Mesendoderm (in vitro differentiated cells): Measurements from ENCODE around the gene PRM3.

Experiments
- DNase-seq: peaks from one replicate; pipeline ENCODE4 v3.0.0; 2013
- H2AK5ac ChIP-seq: 2 replicates; pipeline ENCODE4 v1.6.1; 2013; ENCODE audit warnings: low read length, inconsistent platforms
- H2BK120ac ChIP-seq: 2 replicates; pipeline ENCODE4 v1.6.1; 2013; ENCODE audit warnings: low read depth, mild to moderate bottlenecking, low read length, moderate library complexity, mixed read lengths
- H2BK15ac ChIP-seq: replicated peaks from 2 replicates; pipeline ENCODE4 v1.6.1; 2013; ENCODE audit warnings: low read depth, mild to moderate bottlenecking, moderate library complexity
- H2BK5ac ChIP-seq: 2 replicates; pipeline ENCODE4 v1.6.1; 2013; ENCODE audit warnings: low read length, inconsistent platforms
- H3K18ac ChIP-seq: 2 replicates; pipeline ENCODE4 v1.6.1; 2013; ENCODE audit warnings: mild to moderate bottlenecking, low read length, mixed read lengths
- H3K23ac ChIP-seq: one replicate; pipeline ENCODE4 v1.6.1; 2013; ENCODE audit warnings: low read length
- H3K27ac ChIP-seq: 2 replicates; pipeline ENCODE4 v1.5.1; 2013; ENCODE audit warnings: low read depth, mild to moderate bottlenecking, inconsistent platforms, low read length, moderate library complexity
- H3K27me3 ChIP-seq: 2 replicates; pipeline ENCODE4 v1.6.1; 2013; ENCODE audit warnings: low read length, control low read depth, mild to moderate bottlenecking, inconsistent platforms; ENCODE audit not compliant: insufficient read depth, poor library complexity
- H3K36me3 ChIP-seq: 2 replicates; pipeline ENCODE4 v1.6.1; 2013; ENCODE audit warnings: low read length, inconsistent platforms; ENCODE audit not compliant: control insufficient read depth, insufficient read depth
- H3K4ac ChIP-seq: one replicate; pipeline ENCODE4 v1.6.1; 2013; ENCODE audit warnings: low read depth, mild to moderate bottlenecking, low read length, moderate library complexity
- H3K4me1 ChIP-seq: 2 replicates; pipeline ENCODE4 v1.6.1; 2013; ENCODE audit warnings: low read depth, low read length, inconsistent platforms; ENCODE audit not compliant: control insufficient read depth
- H3K4me2 ChIP-seq: 2 replicates; pipeline ENCODE4 v1.6.1; 2013; ENCODE audit warnings: low read length
- H3K4me3 ChIP-seq: 2 replicates; pipeline ENCODE4 v1.5.1; 2013; ENCODE audit warnings: mild to moderate bottlenecking, low read length
- H3K56ac ChIP-seq: one replicate; pipeline ENCODE4 v1.6.1; 2013; ENCODE audit warnings: low read length
- H3K79me1 ChIP-seq: 2 replicates; pipeline ENCODE4 v1.6.1; 2013; ENCODE audit warnings: low read length, inconsistent platforms
- H3K79me2 ChIP-seq: 2 replicates; pipeline ENCODE4 v1.6.1; 2013; ENCODE audit warnings: mild to moderate bottlenecking, low read length; ENCODE audit not compliant: control insufficient read depth, insufficient read depth
- H3K9ac ChIP-seq: 2 replicates; pipeline ENCODE4 v1.6.1; 2013; ENCODE audit warnings: low read length, inconsistent platforms
- H4K5ac ChIP-seq: one replicate; pipeline ENCODE4 v1.6.1; 2013; ENCODE audit warnings: low read length
- H4K8ac ChIP-seq: one replicate; pipeline ENCODE4 v1.6.1; 2013; ENCODE audit warnings: low read depth, mild to moderate bottlenecking, control low read depth, low read length, moderate library complexity
- WGBS: extraction: QIAGEN DNeasy Blood & Tissue Kit; methylation state at CpG from one replicate; pipeline ENCODE4 v1.1.7; 2013; ENCODE audit warnings: low lambda C conversion rate, missing lambda C conversion rate; ENCODE audit not compliant: insufficient coverage; ENCODE audit errors: extremely low coverage; 5-methylcytosine and 5-hydroxymethylcytosine counted together

Gene PRM3

GRCh38 chr16:11253009-11253994, 20.1 kb downstream of the PRM3 start:
- Histone ChIP-seq H4K8ac (no peak overlapping the region), H3K23ac (peak overlapping the region; percentile 90), H2BK5ac (no peak overlapping the region), H4K5ac (no peak overlapping the region), H2BK15ac (no peak overlapping the region), H3K18ac (no peak overlapping the region), H3K56ac (peak overlapping the region; percentile 91), H3K4me1 (peaks cover 3% of the 10 kb centered on the region), H3K36me3 (peaks cover 9% of the 10 kb centered on the region), H3K4ac (no peak overlapping the region), H3K27me3 (no peaks in the 10 kb centered on the region), H3K79me2 (peaks cover 26% of the 10 kb centered on the region), H2AK5ac (no peak overlapping the region), H3K79me1 (peaks cover 12% of the 10 kb centered on the region), H3K4me2 (peak overlapping the region; percentile 91), H3K27ac (no peak overlapping the region), H2BK120ac (no peak overlapping the region), H3K4me3 (peak overlapping the region; percentile 80), H3K9ac (peak overlapping the region; percentile 78)
- DNase-seq = no peak
- no CpG with 5 or more reads among the region's 5 CpGs for WGBS

DNA sequence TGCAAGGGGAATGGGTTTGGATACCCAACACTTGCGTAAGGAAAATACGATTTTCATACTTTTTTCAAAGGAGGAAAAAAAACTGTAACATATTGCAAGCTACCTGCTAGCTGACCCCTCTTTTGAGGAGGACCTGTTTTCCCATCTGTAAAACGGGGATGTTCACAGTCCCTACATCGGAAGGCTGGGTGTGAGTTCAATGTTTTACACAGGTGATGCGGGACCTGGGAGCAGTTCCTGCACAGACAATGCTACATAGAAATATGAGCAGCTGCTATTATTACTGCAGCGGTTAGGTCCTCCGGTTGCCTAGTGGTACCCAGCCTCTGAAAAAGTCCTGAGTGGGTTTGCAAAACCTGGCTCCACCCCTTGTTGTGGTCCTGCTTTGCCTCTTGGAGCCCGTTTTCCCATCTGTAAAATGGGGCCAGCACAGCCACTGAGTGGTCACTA, 20.9 kb downstream of the PRM3 start:
- H4K8ac ChIP-seq = no peak overlapping the region
- H3K27ac ChIP-seq = no peak overlapping the region
- H3K56ac ChIP-seq = no peak overlapping the region
- peaks cover 9% of the 10 kb centered on the region for H3K36me3 ChIP-seq
- no peak overlapping the region for H4K5ac ChIP-seq
- peaks cover 26% of the 10 kb centered on the region for H3K79me2 ChIP-seq
- H3K4me1 ChIP-seq = peaks cover 3% of the 10 kb centered on the region
- no peak overlapping the region for H3K4me3 ChIP-seq
- H3K27me3 ChIP-seq = no peaks in the 10 kb centered on the region
- no peak overlapping the region for H3K4me2 ChIP-seq
- H3K18ac ChIP-seq = no peak overlapping the region
- H3K9ac ChIP-seq = peak overlapping the region; percentile 3
- no peak for DNase-seq
- H2AK5ac ChIP-seq = no peak overlapping the region
- H2BK15ac ChIP-seq = no peak overlapping the region
- no peak overlapping the region for H3K4ac ChIP-seq
- no peak overlapping the region for H2BK120ac ChIP-seq
- no peak overlapping the region for H3K23ac ChIP-seq
- H2BK5ac ChIP-seq = no peak overlapping the region
- WGBS = no CpG with 5 or more reads among the region's 8 CpGs
- peaks cover 12% of the 10 kb centered on the region for H3K79me1 ChIP-seq

GRCh38 chr16:11251525-11252481, 21.6 kb downstream of the PRM3 start:
- peaks cover 2% of the 10 kb centered on the region for H3K4me1 ChIP-seq
- H2BK5ac ChIP-seq = no peak overlapping the region
- H3K23ac ChIP-seq = no peak overlapping the region
- H4K8ac ChIP-seq = no peak overlapping the region
- no peak overlapping the region for H3K4me2 ChIP-seq
- no peak overlapping the region for H3K27ac ChIP-seq
- H3K4me3 ChIP-seq = no peak overlapping the region
- no peak overlapping the region for H2AK5ac ChIP-seq
- WGBS = no CpG with 5 or more reads among the region's 18 CpGs
- H3K56ac ChIP-seq = no peak overlapping the region
- H3K4ac ChIP-seq = no peak overlapping the region
- peaks cover 12% of the 10 kb centered on the region for H3K79me1 ChIP-seq
- peaks cover 9% of the 10 kb centered on the region for H3K36me3 ChIP-seq
- no peak for DNase-seq
- no peak overlapping the region for H2BK120ac ChIP-seq
- no peak overlapping the region for H3K9ac ChIP-seq
- no peaks in the 10 kb centered on the region for H3K27me3 ChIP-seq
- peaks cover 26% of the 10 kb centered on the region for H3K79me2 ChIP-seq
- H2BK15ac ChIP-seq = no peak overlapping the region
- H3K18ac ChIP-seq = no peak overlapping the region
- H4K5ac ChIP-seq = no peak overlapping the region

DNA sequence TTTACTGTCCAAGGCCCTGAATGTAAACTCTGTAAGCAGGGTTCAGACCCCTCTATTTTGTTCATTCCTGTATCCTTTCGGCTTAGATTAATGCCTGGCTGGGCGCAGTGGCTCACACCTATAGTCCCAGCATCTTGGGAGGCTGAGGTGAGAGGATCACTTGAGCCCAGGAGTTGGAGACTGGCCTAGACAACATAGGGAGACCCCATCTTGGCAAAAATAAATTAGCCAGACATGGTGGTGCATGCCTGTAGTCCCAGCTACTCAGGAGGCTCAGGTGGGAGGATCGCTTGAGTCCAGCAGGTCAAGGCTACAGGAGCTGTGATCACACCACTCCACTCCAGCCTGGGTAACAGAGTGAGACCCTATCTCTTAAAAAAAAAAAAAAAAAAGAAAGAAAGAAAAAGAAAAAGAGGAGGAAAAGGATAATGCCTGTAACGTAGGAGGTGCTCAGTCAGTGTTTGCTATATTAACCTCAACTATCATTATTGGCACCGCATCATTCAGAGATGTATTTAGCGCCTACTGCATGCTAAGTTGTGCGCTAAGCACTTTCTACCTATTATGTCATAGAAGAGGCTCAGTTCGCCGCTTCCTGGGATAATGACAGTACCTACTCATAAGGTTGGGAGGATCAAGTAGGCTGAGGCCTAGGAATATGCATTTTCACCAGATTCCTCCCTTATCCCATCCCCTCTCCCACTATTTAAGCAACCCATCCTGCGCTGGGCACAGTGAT, 22.5 kb downstream of the PRM3 start:
- no peak for DNase-seq
- Histone ChIP-seq H2BK5ac (no peak overlapping the region), H2BK120ac (no peak overlapping the region), H3K4me2 (no peak overlapping the region), H3K9ac (no peak overlapping the region), H3K18ac (no peak overlapping the region), H4K5ac (no peak overlapping the region), H4K8ac (no peak overlapping the region), H3K4me1 (peaks cover 2% of the 10 kb centered on the region), H3K56ac (no peak overlapping the region), H3K36me3 (peaks cover 9% of the 10 kb centered on the region), H3K27me3 (no peaks in the 10 kb centered on the region), H3K79me1 (peaks cover 12% of the 10 kb centered on the region), H2BK15ac (no peak overlapping the region), H3K27ac (no peak overlapping the region), H3K79me2 (peaks cover 26% of the 10 kb centered on the region), H3K4ac (no peak overlapping the region), H3K23ac (no peak overlapping the region), H3K4me3 (no peak overlapping the region), H2AK5ac (no peak overlapping the region)
- no CpG with 5 or more reads among the region's 10 CpGs for WGBS

DNA sequence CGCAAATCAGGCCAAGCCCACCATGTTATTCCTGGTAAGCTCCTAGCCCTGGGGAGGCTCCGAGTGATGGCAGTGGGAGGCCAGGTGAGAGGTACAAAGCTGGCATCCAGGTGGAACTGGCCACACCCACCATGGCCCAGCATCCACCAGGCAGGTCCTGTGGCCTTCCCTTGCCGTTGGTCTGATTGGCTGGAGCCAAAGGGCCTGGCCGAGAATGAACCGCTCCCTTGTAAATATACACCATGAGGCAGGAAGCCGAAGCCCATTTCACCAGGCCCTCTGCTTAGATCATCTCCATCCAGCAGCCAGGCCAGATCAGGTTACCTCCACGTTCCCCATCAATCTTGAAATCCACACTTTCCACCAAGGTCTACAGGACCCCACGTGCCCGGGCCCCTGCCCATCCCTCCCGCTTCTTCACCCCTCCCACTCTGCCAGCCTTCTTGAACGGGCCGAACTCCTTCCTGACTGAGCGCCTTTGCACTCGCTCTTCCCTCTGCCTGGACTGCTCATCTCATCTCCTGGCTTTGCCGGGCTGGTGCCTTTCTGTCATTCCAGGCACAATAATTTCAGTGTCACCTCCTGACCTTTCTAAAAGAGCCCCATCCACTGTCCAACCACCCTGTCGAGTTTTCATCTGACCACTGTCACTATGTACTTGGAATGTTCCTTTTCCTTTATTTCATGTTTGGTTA, 23.2 kb downstream of the PRM3 start:
- H3K56ac ChIP-seq = no peak overlapping the region
- no peak overlapping the region for H3K9ac ChIP-seq
- peaks cover 9% of the 10 kb centered on the region for H3K36me3 ChIP-seq
- H2BK15ac ChIP-seq = no peak overlapping the region
- H2BK120ac ChIP-seq = no peak overlapping the region
- H3K4me2 ChIP-seq = no peak overlapping the region
- no peak overlapping the region for H3K23ac ChIP-seq
- H2AK5ac ChIP-seq = no peak overlapping the region
- peaks cover 2% of the 10 kb centered on the region for H3K4me1 ChIP-seq
- no peak overlapping the region for H4K5ac ChIP-seq
- H3K4ac ChIP-seq = no peak overlapping the region
- WGBS = no CpG with 5 or more reads among the region's 16 CpGs
- H3K27ac ChIP-seq = no peak overlapping the region
- no peaks in the 10 kb centered on the region for H3K27me3 ChIP-seq
- peaks cover 23% of the 10 kb centered on the region for H3K79me2 ChIP-seq
- H3K18ac ChIP-seq = no peak overlapping the region
- no peak overlapping the region for H2BK5ac ChIP-seq
- peak; percentile 67 for DNase-seq
- H4K8ac ChIP-seq = no peak overlapping the region
- peaks cover 12% of the 10 kb centered on the region for H3K79me1 ChIP-seq
- H3K4me3 ChIP-seq = no peak overlapping the region
